Activated T-cell treated with anti-CD3 and anti-CD28 coated beads for 24 hours (primary cell): Measurements from ENCODE around the gene CHRDL1.

Source experiments
- DNase-seq: peaks from one replicate; pipeline ENCODE4 v3.0.0-alpha.2; 2020; ENCODE audit warnings: low read depth

Gene CHRDL1

GRCh38 chrX:110743679-110744340, 51.8 kb downstream of the CHRDL1 start:
- DNase-seq, result no peak

- DNase-seq, result no peak
These were observed 54.3 kb downstream of the CHRDL1 start for GRCh38 chrX:110741213-110741796.

- DNase-seq, result no peak
These were observed 60.6 kb downstream of the CHRDL1 start for GRCh38 chrX:110734894-110735541.

DNA sequence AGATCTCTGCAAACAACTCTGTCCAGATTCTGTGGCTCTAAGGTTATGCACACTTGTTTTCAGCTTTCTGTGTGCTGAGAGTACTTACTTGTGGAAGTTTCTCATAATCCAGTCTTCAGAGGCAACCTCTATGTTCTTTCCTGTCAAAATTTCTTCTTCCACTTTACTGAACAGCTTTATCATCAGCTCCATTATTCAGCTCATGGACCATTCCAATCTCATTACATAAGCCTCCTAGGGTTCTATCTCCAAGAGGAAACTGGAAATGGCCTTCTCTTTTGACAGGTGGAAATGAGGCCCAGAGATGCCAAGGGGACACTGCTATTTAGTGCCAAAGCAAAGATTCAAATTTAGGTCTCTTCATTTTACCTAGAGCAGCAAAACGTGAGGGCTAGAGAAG, 61.3 kb downstream of the CHRDL1 start:
- no peak for DNase-seq

DNA sequence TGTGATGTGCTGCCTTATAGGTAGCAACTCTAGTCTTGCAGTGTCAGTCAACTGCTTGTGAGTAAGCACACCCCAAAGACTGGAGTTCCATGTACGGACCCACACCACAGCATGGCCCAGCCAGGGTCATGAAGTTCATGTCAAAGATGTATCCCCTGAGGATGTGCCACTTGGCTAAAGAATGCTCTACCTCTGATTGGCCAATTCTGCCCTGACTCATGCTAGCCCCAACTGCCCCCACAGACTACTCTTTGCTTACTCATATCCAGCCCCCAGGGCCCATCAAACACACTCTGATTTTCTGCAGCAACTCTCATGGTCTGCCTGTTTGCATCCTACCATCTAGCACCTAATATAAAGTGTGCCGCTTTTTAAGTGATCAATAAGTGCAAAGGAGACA, 62.5 kb downstream of the CHRDL1 start:
- no peak for DNase-seq

DNA sequence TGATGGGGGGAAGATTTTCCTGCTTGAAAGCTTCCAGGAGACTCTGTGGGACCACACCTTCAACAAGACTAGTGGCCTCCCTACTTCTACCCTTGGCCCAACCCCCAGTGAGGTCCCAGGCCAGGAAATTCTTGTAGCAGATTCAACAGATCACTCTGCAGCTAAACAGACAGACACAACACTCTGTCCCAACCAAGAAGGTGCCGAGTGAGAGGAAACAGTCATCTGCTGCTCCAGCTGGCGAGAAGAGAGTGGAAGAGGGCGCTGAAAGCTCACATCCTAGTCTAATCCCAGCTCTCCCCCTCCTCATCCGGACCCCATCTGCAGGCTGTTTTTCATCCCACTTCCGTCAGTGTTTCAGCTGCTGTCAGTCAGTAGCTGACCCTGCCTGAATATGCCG, 63.4 kb downstream of the CHRDL1 start:
- no peak for DNase-seq

- DNase-seq, result no peak
These were observed 71.8 kb downstream of the CHRDL1 start for GRCh38 chrX:110723844-110724243.

DNA sequence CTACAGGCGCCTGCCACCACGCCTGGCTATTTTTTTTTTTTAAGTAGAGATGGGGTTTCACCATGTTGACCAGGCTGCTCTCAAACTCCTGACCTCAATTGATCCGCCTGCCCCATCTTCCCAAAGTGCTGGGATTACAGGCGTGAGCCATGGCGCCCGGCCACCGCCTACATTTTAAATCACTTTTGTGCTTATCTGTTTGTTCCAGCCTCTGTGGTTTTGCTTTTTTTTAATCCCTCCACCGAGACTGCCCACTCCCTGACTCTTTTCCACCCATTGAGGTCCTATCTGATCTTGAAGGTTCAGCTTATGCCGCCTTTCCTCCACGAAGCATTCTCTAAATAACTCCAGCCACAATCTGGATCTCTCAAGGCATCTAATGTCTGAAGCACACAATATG, 73.5 kb downstream of the CHRDL1 start:
- no peak for DNase-seq

- no peak for DNase-seq
These were observed 82.0 kb downstream of the CHRDL1 start for GRCh38 chrX:110713666-110714065.

GRCh38 chrX:110706446-110706845, 89.2 kb downstream of the CHRDL1 start:
- DNase-seq, result no peak

DNA sequence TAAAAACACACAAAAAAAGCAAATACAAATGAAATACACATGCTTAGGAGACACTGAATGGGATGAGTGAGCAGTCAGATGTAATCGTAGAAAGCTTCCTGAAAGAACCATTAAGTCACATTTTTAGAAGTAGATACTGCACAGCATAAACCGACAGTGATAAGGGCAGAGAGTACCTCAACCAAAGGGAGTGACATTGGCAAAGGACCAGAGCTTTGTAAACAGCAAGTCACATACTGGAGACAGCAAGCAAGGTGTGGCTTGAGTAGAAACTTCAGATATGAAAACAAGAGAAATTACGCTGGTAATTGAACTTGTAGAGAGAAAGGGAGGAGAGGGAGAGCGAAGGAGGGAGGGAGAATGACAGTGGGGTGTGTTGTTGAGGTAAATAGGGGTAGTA, 92.0 kb downstream of the CHRDL1 start:
- no peak for DNase-seq

DNA sequence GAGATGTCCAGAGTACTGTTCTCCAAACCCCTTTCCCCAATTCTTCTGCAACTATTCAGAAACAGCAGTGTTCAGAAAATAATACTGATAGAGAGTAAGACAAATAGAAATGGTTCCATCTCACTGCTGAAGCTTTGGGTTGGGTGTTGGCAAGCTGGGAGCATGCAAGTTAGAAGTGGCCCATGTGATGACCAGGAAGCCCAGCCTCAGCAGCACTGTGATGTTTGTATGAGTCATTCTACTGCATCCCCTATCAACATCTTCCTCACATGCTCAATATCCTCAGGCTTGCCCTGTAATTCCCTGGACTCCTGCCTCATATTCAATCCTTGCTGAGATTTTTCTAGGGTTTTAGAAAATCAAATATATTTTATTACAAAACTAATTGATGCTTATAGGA, 96.5 kb downstream of the CHRDL1 start:
- no peak for DNase-seq

- DNase-seq, result no peak
These were observed 96.9 kb downstream of the CHRDL1 start for GRCh38 chrX:110698696-110699095.

- no peak for DNase-seq
These were observed 102.8 kb downstream of the CHRDL1 start for GRCh38 chrX:110692866-110693265.

DNA sequence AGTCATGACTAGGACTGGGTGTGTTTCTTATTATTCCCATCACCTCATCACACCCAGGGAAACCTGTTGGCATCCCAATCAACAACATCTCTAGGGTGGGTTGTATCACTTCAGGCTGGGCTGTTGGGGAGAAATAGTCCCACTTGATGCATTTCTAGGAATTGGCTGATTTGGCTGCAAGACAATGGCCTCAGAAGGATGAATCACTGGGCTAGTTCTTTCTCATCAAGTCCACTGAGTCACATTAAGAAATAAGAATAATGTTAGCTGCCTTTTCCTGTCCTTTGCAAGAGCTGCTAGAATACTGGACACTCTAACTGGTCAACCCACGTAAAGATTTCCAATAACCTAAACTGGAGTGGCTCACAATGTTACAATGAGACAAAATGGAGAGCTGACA, 104.2 kb downstream of the CHRDL1 start:
- no peak for DNase-seq

GRCh38 chrX:110684653-110685052, 111.0 kb downstream of the CHRDL1 start:
- no peak for DNase-seq

DNA sequence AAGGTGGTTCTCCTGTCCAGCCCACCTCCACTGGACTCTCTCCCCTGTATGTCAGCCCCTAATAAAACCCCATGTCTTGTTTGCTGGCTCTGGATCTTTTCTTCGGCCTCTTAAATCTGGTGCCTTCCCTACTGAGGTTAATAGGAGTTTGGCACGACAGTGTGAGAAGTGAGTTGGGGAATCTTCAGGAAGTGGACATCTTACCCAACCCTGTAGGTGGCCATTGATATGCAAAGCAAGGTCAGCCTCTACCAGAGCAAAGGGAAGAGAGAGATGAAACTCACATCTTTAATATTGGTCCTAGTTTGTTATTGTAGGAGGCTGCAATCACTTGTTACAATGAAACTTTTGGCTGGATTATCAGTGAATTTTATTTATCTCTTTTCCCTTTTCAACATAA, 111.7 kb downstream of the CHRDL1 start:
- no peak for DNase-seq

DNA sequence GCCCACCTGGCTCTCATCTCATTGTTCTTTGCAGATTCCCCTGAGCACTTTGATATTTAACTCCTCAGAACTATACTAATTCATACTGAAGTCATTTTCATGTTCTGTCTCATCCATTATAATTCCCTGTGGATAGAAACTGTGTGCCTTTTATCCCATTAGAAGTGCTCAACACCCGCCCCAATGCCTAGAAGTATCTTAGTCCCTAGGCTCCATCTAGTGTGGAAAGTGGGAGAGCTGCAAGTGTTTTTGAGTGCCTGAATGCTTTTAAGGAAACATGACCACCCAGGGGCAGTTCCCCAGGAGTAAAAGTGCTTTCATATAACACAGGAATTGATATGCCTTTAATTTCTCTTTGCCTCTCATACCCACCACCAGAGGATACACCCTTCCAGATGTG, 117.0 kb downstream of the CHRDL1 start:
- no peak for DNase-seq

GRCh38 chrX:110675886-110676285, 119.7 kb downstream of the CHRDL1 start:
- DNase-seq, result no peak

GRCh38 chrX:110671068-110671803, 124.4 kb downstream of the CHRDL1 start:
- no peak for DNase-seq

DNA sequence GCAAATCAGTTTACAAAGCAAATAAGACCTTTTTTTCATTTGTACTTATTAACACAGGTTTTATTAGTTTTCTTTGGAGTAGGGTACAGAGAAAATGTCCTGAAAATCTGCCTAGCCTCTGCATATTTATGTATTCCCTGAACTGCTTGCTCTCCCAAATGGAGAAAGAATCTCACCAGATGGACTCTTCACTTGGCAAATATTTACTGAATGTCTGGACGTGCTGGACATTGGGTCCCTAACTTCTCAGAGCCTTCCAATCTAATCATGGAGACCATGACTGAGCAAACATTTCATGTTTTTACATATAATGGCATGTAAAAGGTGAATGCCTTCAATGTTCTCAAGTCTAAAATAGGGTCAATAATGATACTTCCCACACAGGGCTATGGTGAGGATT, 126.0 kb downstream of the CHRDL1 start:
- DNase-seq, result no peak

DNA sequence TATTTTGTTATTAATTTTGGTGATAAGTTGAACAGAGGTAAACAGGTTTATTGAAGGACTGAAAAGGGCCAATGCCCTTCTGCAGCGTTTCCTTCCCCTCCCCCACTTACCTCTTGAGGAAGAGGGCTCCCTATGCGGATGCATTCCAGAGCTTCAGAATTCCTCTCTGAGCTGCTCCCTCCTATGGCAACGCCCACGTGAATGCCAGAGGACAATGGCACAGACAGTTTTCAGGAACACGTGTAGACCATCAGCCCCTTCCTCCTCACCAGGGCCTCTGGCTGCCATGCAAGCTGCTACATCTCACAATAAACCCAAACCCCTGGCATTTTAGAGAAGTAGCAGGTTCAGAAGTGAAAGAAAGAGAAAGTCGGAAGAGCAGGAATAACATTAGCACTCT, 127.9 kb downstream of the CHRDL1 start:
- DNase-seq, result no peak
